Stimulated activated CD4-positive, alpha-beta T cell treated with anti-CD3 and anti-CD28 coated beads, Interleukin-1b, Interleukin-23, amount 100 ng/mL, for 4 hours (primary cell): ENCODE measurements around the gene TMEM238L.

Experiments used
- DNase-seq, 2 donors: peaks; one replicate each; pipeline ENCODE4 v3.0.0-alpha.2; 2020; ENCODE audit warnings: low read depth in 2 of 2

Gene TMEM238L

DNA sequence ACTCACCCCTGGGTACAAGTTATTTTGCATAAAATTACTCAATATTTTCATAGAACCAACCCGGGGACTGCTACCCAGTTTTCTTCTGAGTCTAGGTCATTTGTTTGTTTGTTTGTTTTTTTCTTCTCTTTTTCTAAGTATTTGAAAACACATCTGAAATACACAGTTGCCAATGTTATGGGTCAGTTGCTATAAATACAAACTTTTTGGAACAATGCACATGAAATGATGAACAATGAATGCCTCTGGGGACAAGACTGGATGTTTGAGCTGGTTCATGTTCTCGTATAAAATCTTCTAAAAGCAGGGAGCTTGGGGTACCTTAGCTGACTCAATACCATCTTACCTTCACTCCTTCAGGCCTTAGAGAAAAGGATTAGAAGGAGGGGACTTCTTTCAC is 30.5 kb downstream of the TMEM238L start:
- no peak for DNase-seq

DNA sequence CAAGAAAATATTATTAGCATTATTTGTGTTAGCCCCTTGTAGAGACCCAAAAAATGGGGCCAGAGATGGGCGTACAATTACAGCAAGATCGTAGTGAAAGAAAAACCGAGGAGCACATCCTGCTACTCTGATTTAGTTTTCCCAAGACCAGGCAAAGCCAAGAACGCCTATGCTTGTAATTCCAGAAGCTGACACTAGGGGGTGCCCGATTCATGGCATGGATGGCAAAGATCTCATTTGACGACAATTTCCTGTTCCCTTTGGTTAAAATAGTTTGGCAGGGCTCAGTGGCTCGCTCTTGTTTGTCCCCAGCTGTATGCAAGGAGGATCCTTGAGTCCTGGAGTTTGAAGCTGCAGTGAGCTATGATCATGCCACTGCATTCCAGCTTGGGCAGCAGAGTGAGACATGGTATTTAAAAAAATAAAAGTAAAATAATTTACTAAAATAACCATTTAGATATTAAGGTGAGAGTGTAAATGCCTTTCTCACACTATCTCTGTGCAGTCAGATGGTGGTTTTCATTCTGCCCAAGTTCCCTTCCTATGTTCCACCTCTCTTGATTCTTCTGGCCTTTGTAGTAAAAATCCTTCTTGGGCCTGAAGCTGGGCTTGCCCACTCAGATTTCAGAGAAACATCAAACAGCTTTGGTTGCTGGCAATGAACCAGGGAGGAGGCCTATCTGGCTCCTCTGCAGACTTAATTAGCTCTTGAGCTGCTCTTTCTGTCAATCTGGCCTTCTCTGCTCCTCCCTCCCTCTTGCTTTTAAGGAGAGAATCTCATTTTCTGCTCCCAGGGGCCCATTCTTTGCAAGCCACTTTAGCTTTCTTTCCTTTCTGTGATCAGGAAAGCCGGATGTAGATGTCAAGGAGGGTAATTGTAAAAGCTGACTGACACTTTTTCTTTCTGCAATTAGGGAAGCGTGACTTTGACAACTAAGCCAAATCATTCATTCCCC is 31.2 kb downstream of the TMEM238L start:
- peak; percentile 4 to 9 for DNase-seq

- no peak for DNase-seq
Observed at GRCh38 chr17:10771148-10771547, 32.8 kb downstream of the TMEM238L start.

- DNase-seq = no peak
Observed at GRCh38 chr17:10769840-10770239, 34.1 kb downstream of the TMEM238L start.

- DNase-seq = no peak
Observed at GRCh38 chr17:10768750-10769251, 35.1 kb downstream of the TMEM238L start.

DNA sequence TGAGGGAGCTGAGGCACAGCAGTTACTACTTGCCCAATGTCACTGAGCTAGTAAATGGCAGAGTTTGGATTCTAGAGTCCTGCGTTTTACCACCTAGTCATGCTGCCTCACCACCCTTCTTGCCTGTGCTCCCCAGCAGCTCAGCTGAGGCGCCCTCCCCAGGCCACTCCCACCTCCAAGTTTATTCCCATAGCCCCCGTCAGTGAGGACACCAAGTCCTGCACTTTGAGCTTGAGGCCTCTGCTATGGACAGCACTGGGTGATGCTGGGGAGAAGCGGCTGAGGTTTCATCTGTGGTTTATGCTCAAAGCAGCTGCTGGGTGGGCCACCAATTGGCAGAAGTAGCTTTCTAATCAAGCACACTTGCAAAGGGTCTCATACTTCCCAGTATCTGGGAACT is 36.7 kb downstream of the TMEM238L start:
- no peak for DNase-seq

GRCh38 chr17:10762037-10762436 is 41.9 kb downstream of the TMEM238L start:
- DNase-seq = no peak

- no peak for DNase-seq
Observed at GRCh38 chr17:10761281-10761680, 42.6 kb downstream of the TMEM238L start.

DNA sequence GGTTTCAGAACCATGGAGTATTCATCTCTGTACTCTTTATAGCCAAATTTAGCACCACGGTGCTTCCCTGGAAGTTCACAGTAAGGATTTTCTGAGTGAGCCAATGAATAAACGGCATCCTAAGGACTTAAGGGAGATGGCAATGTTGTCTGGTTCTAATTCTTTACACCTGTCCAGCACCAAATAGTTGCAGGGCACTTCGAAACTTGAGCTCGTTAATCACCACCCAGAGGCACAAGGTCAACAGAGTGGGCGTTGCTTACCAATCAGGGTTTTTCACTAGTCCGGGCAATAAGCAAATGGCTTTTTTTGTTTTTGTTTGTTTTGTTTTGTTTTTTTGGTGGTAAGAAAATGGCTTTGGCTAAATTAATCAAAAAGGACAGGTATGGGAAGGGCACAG is 45.8 kb downstream of the TMEM238L start:
- no peak for DNase-seq

GRCh38 chr17:10757647-10758046 is 46.3 kb downstream of the TMEM238L start:
- DNase-seq = no peak

GRCh38 chr17:10757067-10757466 is 46.8 kb downstream of the TMEM238L start:
- DNase-seq = no peak

DNA sequence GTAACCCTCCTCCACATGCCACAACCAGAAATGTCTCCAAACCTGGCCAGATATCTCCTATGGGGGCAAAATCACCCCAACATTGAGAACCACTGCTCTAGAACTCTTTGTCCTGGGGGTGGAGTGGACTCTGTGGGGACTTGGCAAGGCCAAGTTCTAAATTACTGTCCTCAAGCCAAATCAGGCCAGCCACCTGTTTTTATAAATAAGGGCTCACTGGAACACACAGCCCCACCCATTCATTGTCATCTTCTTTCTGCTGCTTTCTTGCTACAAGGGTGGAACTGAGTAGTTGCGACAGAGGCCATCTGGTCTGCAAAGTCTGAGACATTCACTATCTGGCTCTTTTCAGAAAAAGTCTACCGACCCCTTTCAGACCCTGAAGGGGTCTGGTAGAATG is 47.3 kb downstream of the TMEM238L start:
- no peak for DNase-seq

DNA sequence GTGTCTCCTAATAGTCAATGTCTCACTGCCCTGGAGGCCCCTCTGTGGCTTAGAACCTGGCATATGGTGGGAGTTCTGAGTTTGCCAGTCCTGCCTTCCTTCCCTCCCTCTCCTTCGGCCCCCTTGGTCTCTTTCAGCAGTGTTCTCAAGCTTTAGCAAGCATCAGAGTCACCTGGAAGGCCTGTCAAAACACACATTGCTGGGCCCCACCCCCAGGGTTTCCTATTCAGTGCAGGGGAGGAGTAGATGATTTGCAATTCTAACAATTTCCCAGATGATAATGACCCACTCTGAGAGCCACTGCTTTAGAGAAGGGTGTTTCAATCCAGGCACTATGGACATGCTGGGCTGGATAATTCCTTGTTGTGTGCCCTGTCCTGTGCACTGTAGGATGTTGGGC is 47.7 kb downstream of the TMEM238L start:
- DNase-seq = no peak

DNA sequence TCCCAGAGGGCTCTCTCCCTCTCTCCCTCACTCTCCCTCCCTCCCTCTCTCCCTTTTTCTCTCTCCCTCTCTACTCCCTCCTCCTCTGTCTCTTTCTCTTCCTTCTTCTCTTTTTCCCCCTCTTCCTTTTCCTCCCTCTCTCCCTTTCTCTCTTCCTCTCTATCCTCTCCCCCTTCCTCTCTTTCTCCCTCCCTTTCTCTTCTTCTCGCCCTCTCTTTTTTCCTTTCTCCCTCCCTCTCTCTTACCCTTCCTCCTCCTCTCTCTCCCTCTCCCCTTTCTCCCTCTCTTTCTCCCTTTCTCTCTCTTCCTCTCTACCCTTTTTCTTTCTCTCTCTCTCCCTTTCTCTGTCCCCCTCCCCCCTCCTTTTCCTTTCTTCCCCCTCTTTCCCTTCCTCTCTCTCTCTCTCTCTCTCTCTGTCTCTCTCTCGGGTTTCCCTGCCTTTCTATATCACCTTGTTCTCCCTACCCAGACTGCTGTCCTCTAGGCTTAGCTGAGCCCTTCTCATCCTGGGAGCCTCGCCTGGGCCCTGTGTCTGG is 48.2 kb downstream of the TMEM238L start:
- no peak for DNase-seq

GRCh38 chr17:10754861-10755591 is 48.9 kb downstream of the TMEM238L start:
- DNase-seq = no peak

DNA sequence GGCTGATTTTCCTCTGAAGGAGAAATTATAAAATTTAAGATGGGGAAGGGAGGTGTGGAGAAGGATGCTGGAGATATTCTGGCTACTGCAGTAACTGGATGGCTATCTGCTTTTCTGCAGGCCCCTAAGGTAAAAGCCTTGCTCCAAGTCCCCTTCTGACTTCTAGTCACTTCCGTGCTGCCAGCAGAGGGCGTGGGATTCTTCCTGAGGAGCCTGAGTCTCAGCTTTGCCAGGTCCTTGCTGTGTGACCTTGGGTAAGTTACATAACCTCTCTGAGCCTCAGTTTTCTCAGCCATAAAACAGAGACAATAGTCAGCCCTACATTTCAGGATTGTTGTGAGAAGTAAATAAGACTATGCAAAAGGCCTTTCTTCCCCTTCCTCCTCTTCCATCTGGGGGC is 49.8 kb downstream of the TMEM238L start:
- DNase-seq = no peak

GRCh38 chr17:10752696-10753095 is 51.2 kb downstream of the TMEM238L start:
- DNase-seq = no peak

DNA sequence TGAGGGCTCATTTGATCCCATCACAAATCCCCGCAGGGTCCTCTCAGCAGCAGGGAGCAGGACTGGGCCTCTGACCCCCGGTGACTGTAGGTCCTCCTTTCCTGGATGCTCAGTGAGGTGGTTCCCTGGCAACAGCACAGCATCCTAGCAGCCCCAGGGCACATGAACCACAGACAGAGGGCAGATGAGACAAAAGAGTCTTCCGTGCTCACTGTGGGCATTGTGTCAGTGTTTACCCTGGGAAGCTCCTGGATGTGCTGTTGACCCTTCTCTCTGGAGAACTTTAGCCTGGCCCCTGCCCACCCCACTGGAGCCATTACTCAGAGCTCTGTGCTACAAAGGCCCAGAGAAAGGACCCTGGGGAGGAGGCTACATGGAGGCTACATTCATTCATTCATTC is 52.3 kb downstream of the TMEM238L start:
- DNase-seq = no peak

GRCh38 chr17:10750210-10750609 is 53.7 kb downstream of the TMEM238L start:
- DNase-seq = no peak

DNA sequence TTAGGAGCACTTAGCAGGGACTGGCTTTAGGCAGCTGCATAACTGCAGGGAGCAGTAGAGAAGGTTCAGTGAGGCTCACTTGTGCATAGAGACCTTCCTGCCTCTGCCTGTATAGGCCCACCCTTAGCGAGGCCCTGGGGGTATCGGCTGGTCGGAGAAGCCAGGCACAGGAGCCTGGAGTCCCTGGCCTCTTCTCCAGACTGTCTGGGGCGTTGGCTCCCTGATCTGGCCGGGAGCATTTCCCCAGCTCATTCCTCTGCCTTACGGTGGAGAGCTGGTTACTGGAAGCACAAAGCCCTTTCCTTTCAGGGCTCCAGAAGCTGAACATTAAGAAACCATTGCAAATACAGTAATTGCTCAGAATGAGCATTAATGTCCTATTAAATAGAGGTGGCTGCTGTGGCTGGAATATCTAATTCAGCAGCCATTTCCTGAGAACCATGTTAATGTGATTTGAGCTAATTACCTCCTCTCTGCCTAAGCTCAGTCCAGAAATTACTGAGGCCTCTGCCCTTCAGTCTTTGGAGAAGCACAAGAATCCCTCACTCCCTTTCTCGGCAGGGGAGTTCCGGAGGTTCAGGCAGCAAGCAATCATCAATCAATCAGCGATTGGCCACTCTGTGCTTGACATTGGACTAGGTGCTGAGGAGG is 55.2 kb downstream of the TMEM238L start:
- DNase-seq = no peak

DNA sequence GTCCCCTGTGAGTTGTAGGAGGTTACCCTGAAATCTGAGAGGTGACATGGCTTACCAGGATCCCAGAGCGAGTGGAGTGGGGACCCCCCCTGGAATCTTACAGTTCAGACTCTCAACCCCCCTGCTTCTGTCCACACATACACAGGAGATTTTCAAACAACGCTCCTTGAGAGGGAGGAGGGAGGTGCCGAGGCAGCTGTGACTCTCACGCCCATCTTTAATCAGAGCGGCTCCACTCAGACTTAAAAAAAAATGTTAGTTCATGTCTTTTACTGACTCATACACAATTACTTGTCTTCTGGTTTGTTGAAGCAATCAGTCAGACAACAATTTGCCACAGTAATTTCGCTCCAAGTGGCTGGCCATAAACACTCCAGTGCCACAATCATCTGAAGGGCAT is 58.7 kb downstream of the TMEM238L start:
- DNase-seq = no peak
